Mesenchymal stem cell (in vitro differentiated cells and primary cell): ENCODE data around the gene DAP.

Experiments used
- DNase-seq: peaks from one replicate; pipeline ENCODE4 v3.0.0-alpha.2; 2013
- H2AFZ ChIP-seq: one replicate; pipeline ENCODE4 v1.6.1; 2013; ENCODE audit warnings: low read depth, mild to moderate bottlenecking, control low read depth, inconsistent platforms, low read length, moderate library complexity
- H2AK5ac ChIP-seq: 2 replicates; pipeline ENCODE4 v1.6.1; 2013; ENCODE audit warnings: low read length, moderate library complexity, mild to moderate bottlenecking, inconsistent platforms; ENCODE audit not compliant: severe bottlenecking
- H2BK120ac ChIP-seq: one replicate; pipeline ENCODE4 v1.6.1; 2013; ENCODE audit warnings: low read depth, mild to moderate bottlenecking, inconsistent platforms, low read length, moderate library complexity
- H2BK12ac ChIP-seq, 2 experiments: one replicate each; pipeline ENCODE4 v1.6.1; 2013; ENCODE audit warnings: inconsistent platforms in 2 of 2, low read length in 2 of 2, mild to moderate bottlenecking in 2 of 2, moderate library complexity in 2 of 2, control low read depth in 1 of 2
- H2BK15ac ChIP-seq: one replicate; pipeline ENCODE4 v1.6.1; 2013; ENCODE audit warnings: mild to moderate bottlenecking, low read depth, inconsistent platforms; ENCODE audit not compliant: poor library complexity, severe bottlenecking
- H2BK5ac ChIP-seq: 2 replicates; pipeline ENCODE4 v1.6.1; 2013; ENCODE audit warnings: low read depth, mild to moderate bottlenecking, low read length, control low read depth, inconsistent platforms; ENCODE audit not compliant: poor library complexity, severe bottlenecking
- H3K14ac ChIP-seq, 2 experiments: one replicate each; pipeline ENCODE4 v1.6.1; 2013; ENCODE audit warnings: inconsistent platforms in 2 of 2, low read length in 2 of 2, control low read depth in 1 of 2, mild to moderate bottlenecking in 1 of 2, moderate library complexity in 1 of 2
- H3K18ac ChIP-seq, 2 experiments: one replicate each; pipeline ENCODE4 v1.6.1; 2013; ENCODE audit warnings: inconsistent platforms in 2 of 2, low read length in 2 of 2, control low read depth in 1 of 2, low read depth in 1 of 2, mild to moderate bottlenecking in 1 of 2
- H3K23ac ChIP-seq, 2 experiments: one replicate each; pipeline ENCODE4 v1.6.1; 2013; ENCODE audit warnings: inconsistent platforms in 2 of 2, low read length in 2 of 2, mild to moderate bottlenecking in 2 of 2, moderate library complexity in 2 of 2, control low read depth in 1 of 2
- H3K27ac ChIP-seq: 2 replicates; pipeline ENCODE4 v1.5.1; 2013; ENCODE audit warnings: mild to moderate bottlenecking, moderate library complexity, low read length, control low read depth, inconsistent platforms; ENCODE audit not compliant: poor library complexity, severe bottlenecking
- H3K27me3 ChIP-seq, 2 experiments: 2 replicates each; pipeline versions ENCODE4 v1.6.1 to v1.7.0; 2013; ENCODE audit warnings: low read length in 2 of 2, mild to moderate bottlenecking in 2 of 2, moderate library complexity in 2 of 2, control low read depth in 1 of 2, inconsistent platforms in 1 of 2; ENCODE audit not compliant: control insufficient read depth in 1 of 2, insufficient read depth in 1 of 2
- H3K36me3 ChIP-seq, 2 experiments: 2 replicates each; pipeline versions ENCODE4 v1.6.1 to v1.7.0; 2013; ENCODE audit warnings: low read length in 2 of 2, control low read depth in 1 of 2, inconsistent platforms in 1 of 2, low read depth in 1 of 2, mild to moderate bottlenecking in 1 of 2; ENCODE audit not compliant: insufficient read depth in 2 of 2, control insufficient read depth in 1 of 2
- H3K4ac ChIP-seq, 2 experiments: one replicate each; pipeline ENCODE4 v1.6.1; 2013; ENCODE audit warnings: inconsistent platforms in 2 of 2, low read length in 2 of 2, mild to moderate bottlenecking in 2 of 2, moderate library complexity in 2 of 2, control low read depth in 1 of 2, low read depth in 1 of 2
- H3K4me1 ChIP-seq: 2 replicates; pipeline ENCODE4 v1.6.1; 2013; ENCODE audit warnings: low read depth, low read length, control low read depth; ENCODE audit not compliant: control insufficient read depth, insufficient read depth
- H3K4me2 ChIP-seq: 2 replicates; pipeline ENCODE4 v1.6.1; 2013; ENCODE audit warnings: low read length, mild to moderate bottlenecking, inconsistent platforms; ENCODE audit not compliant: poor library complexity, severe bottlenecking
- H3K4me3 ChIP-seq, 2 experiments: 2 replicates each; pipeline versions ENCODE4 v1.5.1 to v1.7.0; 2013; ENCODE audit warnings: low read length in 2 of 2, mild to moderate bottlenecking in 2 of 2, control low read depth in 1 of 2, low read depth in 1 of 2; ENCODE audit not compliant: insufficient read depth in 1 of 2
- H3K79me1 ChIP-seq: replicated peaks from 2 replicates; pipeline ENCODE4 v1.6.1; 2013; ENCODE audit warnings: mild to moderate bottlenecking, control low read depth, low read length, inconsistent platforms; ENCODE audit not compliant: poor library complexity, severe bottlenecking
- H3K9ac ChIP-seq: 2 replicates; pipeline ENCODE4 v1.7.0; 2013; ENCODE audit warnings: mild to moderate bottlenecking, low read length, moderate library complexity
- H3K9me3 ChIP-seq: 2 replicates; pipeline ENCODE4 v1.7.0; 2013; ENCODE audit warnings: mild to moderate bottlenecking, low read length; ENCODE audit not compliant: control insufficient read depth
- H4K8ac ChIP-seq: one replicate; pipeline ENCODE4 v1.6.1; 2013; ENCODE audit warnings: inconsistent platforms, mild to moderate bottlenecking, low read length, moderate library complexity
- H4K91ac ChIP-seq: one replicate; pipeline ENCODE4 v1.6.1; 2013; ENCODE audit warnings: mild to moderate bottlenecking, low read length, inconsistent platforms
- WGBS: methylation state at CpG from one replicate; pipeline ENCODE4 v1.1.7; 2013; ENCODE audit warnings: mixed read lengths; 5-methylcytosine and 5-hydroxymethylcytosine counted together

DAP gene

DNA sequence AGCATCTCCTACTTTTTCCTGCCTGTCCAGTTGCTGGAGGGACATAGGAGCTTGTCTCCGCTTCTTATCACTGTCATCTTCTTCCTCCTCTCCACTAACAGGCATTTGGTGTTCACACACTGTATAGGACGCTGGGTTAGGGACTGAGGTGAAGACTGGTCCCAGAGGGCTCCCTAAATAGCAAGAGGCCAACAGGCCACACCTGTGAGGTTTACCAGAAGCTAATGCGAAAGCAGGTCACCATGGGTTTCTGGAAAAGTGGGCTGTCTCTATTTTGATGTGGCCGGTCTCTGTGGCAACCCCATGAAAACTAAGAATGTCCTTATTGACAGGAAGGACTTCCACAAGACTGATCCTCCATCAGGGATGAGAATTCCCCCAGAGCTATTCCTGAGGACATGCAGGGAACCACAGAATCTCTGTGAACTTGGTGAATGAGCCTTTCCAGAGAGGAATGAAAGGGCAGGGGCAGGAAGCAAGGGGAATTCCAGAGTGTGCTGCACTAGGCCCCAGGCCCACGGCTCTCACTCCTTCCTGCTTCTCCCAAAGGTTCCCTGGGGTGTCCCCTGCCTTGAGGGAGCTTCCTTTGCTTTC lies 61.7 kb downstream of the DAP start:
- Histone ChIP-seq H2BK15ac (no peak overlapping the region), H2BK12ac (no peak overlapping the region), H2BK120ac (no peak overlapping the region), H3K4me1 (peaks cover 49% of the 10 kb centered on the region), H3K14ac (no peak overlapping the region), H3K36me3 (peaks cover 0 to 14% of the 10 kb centered on the region in 2 experiments), H3K27me3 (no peaks in the 10 kb centered on the region), H2AFZ (no peak overlapping the region), H4K91ac (no peak overlapping the region), H2BK5ac (no peak overlapping the region), H3K9ac (no peak overlapping the region), H3K27ac (peak overlapping the region; percentile 81), H2AK5ac (peak overlapping the region; percentile 67), H3K4me2 (no peak overlapping the region), H3K18ac (no peak overlapping the region), H3K9me3 (no peaks in the 10 kb centered on the region), H3K4ac (no peak overlapping the region), H4K8ac (no peak overlapping the region), H3K4me3 (no peak overlapping the region), H3K79me1 (peaks cover 20% of the 10 kb centered on the region), H3K23ac (no peak overlapping the region)
- peak; percentile 44 for DNase-seq
- 70% methylated on average over 4 of the region's 5 CpGs for WGBS

- H3K18ac ChIP-seq, result no peak overlapping the region
- H2BK120ac ChIP-seq, result no peak overlapping the region
- WGBS, result 54% methylated on average over 5 of the region's 7 CpGs
- no peak overlapping the region for H3K4me2 ChIP-seq
- H4K8ac ChIP-seq, result no peak overlapping the region
- H3K4ac ChIP-seq, result peak overlapping the region in 1 of 2 experiments; percentile 35
- DNase-seq, result peak; percentile 28
- no peak overlapping the region for H3K23ac ChIP-seq
- H3K27me3 ChIP-seq, result no peaks in the 10 kb centered on the region
- H3K36me3 ChIP-seq, result peaks cover 0 to 19% of the 10 kb centered on the region in 2 experiments
- no peak overlapping the region for H2BK15ac ChIP-seq
- H3K14ac ChIP-seq, result no peak overlapping the region
- no peak overlapping the region for H2BK12ac ChIP-seq
- H3K9ac ChIP-seq, result peak overlapping the region; percentile 50
- H3K27ac ChIP-seq, result peak overlapping the region; percentile 92
- no peaks in the 10 kb centered on the region for H3K9me3 ChIP-seq
- H2AK5ac ChIP-seq, result peak overlapping the region; percentile 97
- H3K4me1 ChIP-seq, result peaks cover 49% of the 10 kb centered on the region
- no peak overlapping the region for H4K91ac ChIP-seq
- H3K79me1 ChIP-seq, result peaks cover 23% of the 10 kb centered on the region
- no peak overlapping the region for H2AFZ ChIP-seq
- no peak overlapping the region for H3K4me3 ChIP-seq
- H2BK5ac ChIP-seq, result peak overlapping the region; percentile 39
Observed at GRCh38 chr5:10695759-10696543, 65.1 kb downstream of the DAP start.

- Histone ChIP-seq H3K79me1 (peaks cover 23% of the 10 kb centered on the region), H2AK5ac (peak overlapping the region; percentile 92), H3K4me2 (no peak overlapping the region), H4K91ac (no peak overlapping the region), H3K4me3 (no peak overlapping the region), H3K36me3 (peaks cover 0 to 14% of the 10 kb centered on the region in 2 experiments), H3K14ac (no peak overlapping the region), H2BK12ac (no peak overlapping the region), H3K27ac (peak overlapping the region; percentile 92), H3K27me3 (no peaks in the 10 kb centered on the region), H3K23ac (no peak overlapping the region), H2AFZ (no peak overlapping the region), H3K18ac (no peak overlapping the region), H3K9ac (peak overlapping the region; percentile 50), H2BK120ac (no peak overlapping the region), H2BK15ac (no peak overlapping the region), H3K4ac (no peak overlapping the region), H3K9me3 (no peaks in the 10 kb centered on the region), H4K8ac (no peak overlapping the region), H3K4me1 (peaks cover 42% of the 10 kb centered on the region), H2BK5ac (peak overlapping the region; percentile 39)
- peak; percentile 78 for DNase-seq
- WGBS, result 7% methylated on average over 12 of the region's 14 CpGs
Observed at GRCh38 chr5:10695055-10695649, 65.9 kb downstream of the DAP start.
